Thyroid gland (tissue), 4 donors: Measurements from ENCODE around the gene BPIFB4. TPM values are rescaled to one million over a fixed set of nuclear protein-coding genes. Genes with fewer than 3 reads are reported as not detected.
"Not testable (repeated sequence)": the region's sequence is repeated elsewhere in the genome, so short reads cannot be mapped to it uniquely, and the experiment has no call there.

ENCODE experiments used
- DNase-seq, 2 donors: peaks; one replicate each; pipeline ENCODE4 v3.0.0-alpha.2; 2019
- H3K27ac ChIP-seq, 3 donors: fragments of 200-600 bp; sonication (generic); 1 replicate in 2 of 3; 2 replicates in 1 of 3; pipeline ENCODE4 v1.5.1; 2016 to 2019; ENCODE audit warnings: mild to moderate bottlenecking in 1 of 3, moderate library complexity in 1 of 3
- H3K27me3 ChIP-seq: fragments of 200-600 bp; sonication (generic); one replicate; pipeline ENCODE4 v1.5.1; 2019
- H3K36me3 ChIP-seq, 2 donors: fragments of 200-600 bp; sonication (generic); one replicate each; pipeline ENCODE4 v1.5.1; 2016 to 2019
- H3K4me1 ChIP-seq, 2 donors: fragments of 200-600 bp; sonication (generic); one replicate each; pipeline ENCODE4 v1.5.1; 2017 to 2019
- H3K4me3 ChIP-seq, 3 donors: fragments of 200-600 bp; sonication (generic); replicated peaks in 1 of 3; 1 replicate in 2 of 3; 2 replicates in 1 of 3; pipeline ENCODE4 v1.5.1; 2016; ENCODE audit warnings: mild to moderate bottlenecking in 1 of 3
- H3K9me3 ChIP-seq: fragments of 200-600 bp; sonication (generic); one replicate; pipeline ENCODE4 v1.5.1; 2017
- POLR2A ChIP-seq, 2 donors: fragments of 450-650 bp; IDR thresholded peaks; one replicate each; pipeline ENCODE4 v1.6.1; 2017; ENCODE audit warnings: antibody characterized with exemption in 2 of 2, mild to moderate bottlenecking in 2 of 2, moderate library complexity in 1 of 2
- WGBS, 2 donors: methylation state at CpG; one replicate each; pipeline ENCODE4 v1.1.5; 2017; 5-methylcytosine and 5-hydroxymethylcytosine counted together
- intact Hi-C: fragments of 100-400 bp; cut with DNase I; formaldehyde crosslinking; loops from one replicate; pipeline ENCODE4 v1.15.1; 2023
- total RNA-seq, 4 donors: library from RNA; depleted of rRNA; stranded (reverse); fragments of >200 nt; gene quantifications; one replicate each; pipeline ENCODE4 v1.2.3, GENCODE V29; 2016
- TF ChIP-seq, protein P1 (sequence below), 6 experiments: fragments of 200-600 bp in 3 of 6; fragments of 450-650 bp in 3 of 6; sonication (generic) in 3 of 6; IDR thresholded peaks; one replicate each; pipeline ENCODE4 v1.5.1; 2016 to 2019; ENCODE audit warnings: antibody characterized with exemption in 6 of 6, mild to moderate bottlenecking in 2 of 6, inconsistent platforms in 1 of 6, moderate library complexity in 1 of 6

Gene BPIFB4
- total RNA-seq, 4 donors from 2014 or later = not detected

DNA sequence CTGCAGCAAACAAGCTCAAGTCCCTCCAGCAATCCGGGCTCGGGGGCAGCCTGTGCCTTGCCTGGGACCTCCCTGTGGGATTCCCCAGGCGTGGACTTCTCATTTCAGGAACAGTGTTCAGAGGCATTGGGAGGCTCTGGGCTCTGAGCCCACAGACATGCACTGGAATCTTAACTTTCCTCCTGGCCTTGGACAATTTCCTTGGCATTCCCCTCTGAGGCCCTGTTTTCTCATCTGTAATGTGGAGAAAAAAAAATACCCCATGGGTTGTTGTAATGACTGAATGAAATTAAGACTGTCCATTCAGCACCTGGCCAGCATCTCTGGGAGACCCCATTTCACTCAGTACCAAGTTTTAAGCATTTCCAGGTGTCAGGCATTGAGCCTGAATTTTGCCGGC is 17.6 kb downstream of the BPIFB4 start:
- WGBS, 2 donors = 49 to 76% methylated on average over 4 of the region's 4 CpGs
- no peak overlapping the region for H3K27ac ChIP-seq

DNA sequence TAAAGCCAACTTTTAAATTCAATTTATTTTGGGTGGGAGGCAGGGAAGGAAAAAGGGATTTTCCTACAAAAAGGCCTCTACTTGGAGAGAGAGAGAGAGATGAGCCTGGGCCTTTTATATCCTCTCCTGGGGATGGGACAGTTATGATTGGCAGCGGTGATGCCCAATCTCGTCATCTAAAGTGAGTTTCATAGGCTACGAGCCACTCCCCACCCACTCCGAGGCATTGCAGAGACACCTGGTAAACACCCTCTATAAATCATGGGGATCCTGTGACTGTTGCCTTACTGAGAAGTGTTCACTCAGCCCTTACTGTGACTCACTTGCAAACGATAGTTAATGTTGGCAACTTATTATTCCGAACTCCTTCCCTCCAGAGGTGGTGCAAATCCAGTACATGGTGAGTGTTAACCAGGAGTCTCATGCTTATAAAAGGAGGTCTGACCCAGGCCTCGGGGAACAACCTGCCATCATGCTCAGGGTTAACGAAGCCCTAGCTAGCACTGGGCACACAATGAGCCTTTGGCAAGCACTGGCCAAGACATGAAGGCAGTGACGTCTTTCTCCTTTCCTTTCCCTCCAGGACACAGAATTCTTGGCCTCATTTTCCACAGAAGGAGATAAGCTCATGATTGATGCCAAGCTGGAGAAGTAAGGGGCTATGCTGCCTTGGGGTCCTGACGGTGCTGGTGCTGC is 20.5 kb downstream of the BPIFB4 start:
- Histone ChIP-seq H3K9me3 (no peaks in the 10 kb centered on the region), H3K4me3 (no peak overlapping the region), H3K27me3 (no peaks in the 10 kb centered on the region), H3K36me3 (no peaks in the 10 kb centered on the region), H3K4me1 (no peaks in the 10 kb centered on the region), H3K27ac (no peak overlapping the region)
- intact Hi-C loops = no loop called here
- WGBS, 2 donors = 71 to 73% methylated on average over 10 of the region's 10 CpGs
- TF ChIP-seq, protein P1, sequence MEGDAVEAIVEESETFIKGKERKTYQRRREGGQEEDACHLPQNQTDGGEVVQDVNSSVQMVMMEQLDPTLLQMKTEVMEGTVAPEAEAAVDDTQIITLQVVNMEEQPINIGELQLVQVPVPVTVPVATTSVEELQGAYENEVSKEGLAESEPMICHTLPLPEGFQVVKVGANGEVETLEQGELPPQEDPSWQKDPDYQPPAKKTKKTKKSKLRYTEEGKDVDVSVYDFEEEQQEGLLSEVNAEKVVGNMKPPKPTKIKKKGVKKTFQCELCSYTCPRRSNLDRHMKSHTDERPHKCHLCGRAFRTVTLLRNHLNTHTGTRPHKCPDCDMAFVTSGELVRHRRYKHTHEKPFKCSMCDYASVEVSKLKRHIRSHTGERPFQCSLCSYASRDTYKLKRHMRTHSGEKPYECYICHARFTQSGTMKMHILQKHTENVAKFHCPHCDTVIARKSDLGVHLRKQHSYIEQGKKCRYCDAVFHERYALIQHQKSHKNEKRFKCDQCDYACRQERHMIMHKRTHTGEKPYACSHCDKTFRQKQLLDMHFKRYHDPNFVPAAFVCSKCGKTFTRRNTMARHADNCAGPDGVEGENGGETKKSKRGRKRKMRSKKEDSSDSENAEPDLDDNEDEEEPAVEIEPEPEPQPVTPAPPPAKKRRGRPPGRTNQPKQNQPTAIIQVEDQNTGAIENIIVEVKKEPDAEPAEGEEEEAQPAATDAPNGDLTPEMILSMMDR (IDR thresholded peaks at IDR 0.05) = no peak
- TF ChIP-seq POLR2A (IDR thresholded peaks at IDR 0.05) = no peak
- no peak for DNase-seq

More for the DNA sequence above, 17.6 kb downstream of the BPIFB4 start:
- H3K4me1 ChIP-seq = no peaks in the 10 kb centered on the region
- TF ChIP-seq POLR2A (IDR thresholded peaks at IDR 0.05) = no peak
- TF ChIP-seq, protein P1 (IDR thresholded peaks at IDR 0.05) = no peak
- no peaks in the 10 kb centered on the region for H3K9me3 ChIP-seq
- no peaks in the 10 kb centered on the region for H3K27me3 ChIP-seq
- no peak overlapping the region for H3K4me3 ChIP-seq
- intact Hi-C loops = no loop called here
- DNase-seq = no peak
- no peaks in the 10 kb centered on the region for H3K36me3 ChIP-seq

DNA sequence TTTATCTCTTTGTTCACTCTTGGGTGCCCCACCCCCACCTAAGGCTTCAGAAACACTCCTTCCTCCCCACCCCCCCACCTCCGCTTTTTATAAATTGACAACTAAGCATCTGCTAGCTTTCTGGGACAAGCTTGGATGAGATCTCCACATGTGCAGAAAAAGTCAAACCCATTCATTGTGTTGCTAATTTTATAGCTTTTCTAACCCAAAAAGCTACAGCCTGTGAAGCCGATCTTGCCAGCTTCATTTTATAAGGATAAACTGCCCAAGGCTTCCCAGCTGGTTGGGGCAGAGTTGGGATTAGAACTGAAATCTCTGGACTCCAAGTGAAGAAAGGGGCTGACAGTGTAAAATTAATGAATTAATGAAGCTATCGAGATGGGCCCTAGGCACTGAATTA is 24.1 kb downstream of the BPIFB4 start:
- no peaks in the 10 kb centered on the region for H3K4me1 ChIP-seq
- no peaks in the 10 kb centered on the region for H3K9me3 ChIP-seq
- no peak overlapping the region for H3K27ac ChIP-seq
- H3K27me3 ChIP-seq = no peaks in the 10 kb centered on the region
- no peaks in the 10 kb centered on the region for H3K36me3 ChIP-seq
- 76 to 92% methylated on average over 3 of the region's 3 CpGs for WGBS, 2 donors
- DNase-seq = no peak
- H3K4me3 ChIP-seq = no peak overlapping the region
- no peak for TF ChIP-seq POLR2A (IDR thresholded peaks at IDR 0.05)
- TF ChIP-seq, protein P1 (IDR thresholded peaks at IDR 0.05) = no peak
- intact Hi-C loops = no loop called here

DNA sequence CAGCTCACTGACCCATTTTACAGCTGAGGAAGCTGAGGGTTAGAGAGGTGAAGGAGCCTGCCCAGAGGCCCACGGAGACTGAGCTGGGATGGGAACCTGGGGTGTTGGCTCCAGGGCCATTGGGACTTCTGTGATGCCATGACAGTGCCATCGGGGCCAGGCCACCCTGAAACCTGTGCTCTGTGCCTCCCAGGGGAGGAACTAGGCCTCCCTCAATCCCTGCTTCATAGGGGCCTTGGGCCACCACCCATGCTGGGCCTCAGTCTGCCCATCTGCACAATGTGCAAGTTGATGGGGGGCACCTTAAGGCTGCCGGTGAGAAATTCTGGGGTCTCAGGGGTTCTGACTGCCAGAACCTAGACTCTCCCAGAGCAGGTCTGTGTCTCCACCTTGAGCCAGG is 24.9 kb downstream of the BPIFB4 start:
- no peak for TF ChIP-seq POLR2A (IDR thresholded peaks at IDR 0.05)
- TF ChIP-seq, protein P1 (IDR thresholded peaks at IDR 0.05) = no peak
- no peaks in the 10 kb centered on the region for H3K9me3 ChIP-seq
- no peak overlapping the region for H3K27ac ChIP-seq
- no peaks in the 10 kb centered on the region for H3K27me3 ChIP-seq
- WGBS, 2 donors = 73 to 100% methylated on average over 2 to 3 of the region's 3 CpGs
- H3K4me1 ChIP-seq = no peaks in the 10 kb centered on the region
- no peak overlapping the region for H3K4me3 ChIP-seq
- H3K36me3 ChIP-seq = no peaks in the 10 kb centered on the region
- DNase-seq = no peak
- intact Hi-C loops = no loop called here

DNA sequence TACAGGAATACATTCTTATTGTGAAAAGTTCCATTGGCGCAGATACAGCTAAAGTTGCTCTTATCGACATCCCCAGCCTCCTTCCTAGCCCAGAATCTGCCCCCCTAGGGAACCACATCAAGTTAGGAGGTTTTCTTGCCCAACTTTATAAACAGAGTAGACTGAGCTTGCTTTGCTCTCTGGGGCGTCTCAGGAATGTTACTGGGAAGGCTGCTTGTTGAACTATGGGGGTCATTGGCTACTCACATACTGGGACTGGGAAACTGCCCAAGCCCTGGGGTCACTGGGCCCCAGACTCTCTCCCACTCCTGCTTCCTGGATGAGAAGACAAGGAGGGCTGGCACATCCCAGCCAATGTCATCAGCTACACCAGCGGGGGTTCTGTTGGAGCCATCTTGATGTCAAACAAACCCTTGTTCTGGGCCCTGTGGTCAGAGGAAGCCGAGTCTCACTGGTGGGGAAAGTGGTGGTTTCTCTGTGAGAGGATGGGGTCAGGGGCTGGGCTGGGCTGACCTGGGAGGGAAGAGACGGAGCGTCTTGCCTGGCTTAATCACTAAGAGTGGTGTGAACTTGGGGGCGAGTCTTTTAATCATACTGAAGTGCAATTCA is 26.0 kb downstream of the BPIFB4 start:
- intact Hi-C loops = no loop called here
- no peaks in the 10 kb centered on the region for H3K36me3 ChIP-seq
- H3K27ac ChIP-seq = no peak overlapping the region
- H3K4me1 ChIP-seq = no peaks in the 10 kb centered on the region
- no peaks in the 10 kb centered on the region for H3K27me3 ChIP-seq
- 70 to 78% methylated on average over 7 to 8 of the region's 8 CpGs for WGBS, 2 donors
- no peak for DNase-seq
- H3K9me3 ChIP-seq = no peaks in the 10 kb centered on the region
- H3K4me3 ChIP-seq = no peak overlapping the region
- no peak for TF ChIP-seq POLR2A (IDR thresholded peaks at IDR 0.05)
- TF ChIP-seq, protein P1 (IDR thresholded peaks at IDR 0.05) = no peak

DNA sequence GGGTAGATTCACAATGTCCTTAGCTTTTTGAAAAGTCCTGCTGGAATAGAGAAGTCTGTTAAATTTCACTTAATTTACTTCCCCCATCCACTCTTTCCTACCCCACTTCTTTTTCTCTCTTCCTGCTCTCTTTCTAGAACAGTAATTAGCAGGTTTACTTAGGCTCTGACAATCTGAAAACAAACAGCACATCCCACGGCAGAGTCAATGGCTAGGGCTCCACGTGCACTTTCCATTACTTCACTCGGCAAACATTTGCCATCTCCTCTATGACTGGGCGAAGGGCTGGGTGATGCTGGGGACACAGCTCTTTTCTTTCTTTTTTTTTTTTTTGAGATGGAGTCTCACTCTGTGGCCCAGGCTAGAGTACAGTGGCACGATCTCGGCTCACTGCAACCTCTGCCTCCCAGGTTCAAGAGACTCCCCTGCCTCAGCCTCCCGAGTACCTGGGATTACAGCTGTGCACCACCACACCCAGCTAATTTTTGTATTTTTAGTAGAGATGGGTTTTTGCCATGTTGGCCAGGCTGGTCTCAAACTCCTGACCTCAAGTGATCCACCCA is 26.7 kb downstream of the BPIFB4 start:
- DNase-seq, H3K9me3 ChIP-seq, H3K4me3 ChIP-seq, H3K36me3 ChIP-seq, H3K4me1 ChIP-seq, intact Hi-C loops, H3K27me3 ChIP-seq, H3K27ac ChIP-seq: not testable (repeated sequence)
- WGBS, 2 donors = 65 to 66% methylated on average over 7 of the region's 7 CpGs
